ENCODE results near the gene OSR1.

OSR1 gene

GRCh38 chr2:19319064-19319463 is 39.4 kb downstream of the OSR1 start:
- H3K4me1 ChIP-seq (ENCODE audit: control insufficient read depth, insufficient read depth, low read length) = no peaks in the 10 kb centered on the region
- H3K27ac ChIP-seq (ENCODE audit: extremely low read depth, low read depth, low read length) = no peak overlapping the region
- H3K9me3 ChIP-seq (ENCODE audit: control insufficient read depth, insufficient read depth, low read depth, low read length) = no peaks in the 10 kb centered on the region
- ChIA-PET CTCF (interaction anchor here (0.7 to 0.8 kb wide), 2 partner anchors 427 to 931 kb away, joined by 3 read pairs; no protein-coding TSS in a partner anchor), POLR2A (no interaction called here)
- no peaks in the 10 kb centered on the region for H3K36me3 ChIP-seq (ENCODE audit: control insufficient read depth in 2 of 2, insufficient read depth in 1 of 2, low read length in 2 of 2)
- H3K4me3 ChIP-seq (ENCODE audit: low read depth, low read length) = no peak overlapping the region
- TF ChIP-seq PRDM1 (tag by site-specific recombination; IDR thresholded peaks at IDR 0.05) (no peak), ZNF704 (tag by site-specific recombination; IDR thresholded peaks at IDR 0.05) (no peak)

- H3K27ac ChIP-seq (ENCODE audit: extremely low read depth, low read depth, low read length) = no peak overlapping the region
These were observed 44.9 kb downstream of the OSR1 start for GRCh38 chr2:19313553-19313952.

More at GRCh38 chr2:19313553-19313952, 44.9 kb downstream of the OSR1 start:
- CTCF ChIA-PET = interaction anchor here (0.6 to 1.1 kb wide), 4 partner anchors 14 to 363 kb away, joined by 3 to 9 read pairs (median 4); no protein-coding TSS in a partner anchor
- no peak overlapping the region for H3K4me3 ChIP-seq (ENCODE audit: low read depth, low read length)
- no peaks in the 10 kb centered on the region for H3K36me3 ChIP-seq (ENCODE audit: control insufficient read depth in 2 of 2, insufficient read depth in 1 of 2, low read length in 2 of 2)
- H3K9me3 ChIP-seq (ENCODE audit: control insufficient read depth, insufficient read depth, low read depth, low read length) = no peaks in the 10 kb centered on the region
- POLR2A ChIA-PET = no interaction called here
- TF ChIP-seq ZNF404 (tag by site-specific recombination; IDR thresholded peaks at IDR 0.05) (no peak), SCRT2 (tag by site-specific recombination; IDR thresholded peaks at IDR 0.05) (no peak), ZNF280D (tag by site-specific recombination; IDR thresholded peaks at IDR 0.05) (no peak), ZNF791 (tag by site-specific recombination; IDR thresholded peaks at IDR 0.05) (no peak), ELK4 (IDR thresholded peaks at IDR 0.05; ENCODE audit: borderline replicate concordance, low read depth, low read length) (no peak), REPIN1 (tag by site-specific recombination; IDR thresholded peaks at IDR 0.05; ENCODE audit: low read depth) (no peak), PRDM1 (tag by site-specific recombination; IDR thresholded peaks at IDR 0.05) (no peak), ZSCAN4 (tag by site-specific recombination; IDR thresholded peaks at IDR 0.05) (no peak), ZNF658 (tag by site-specific recombination; IDR thresholded peaks at IDR 0.05) (no peak), ZNF792 (tag by site-specific recombination; IDR thresholded peaks at IDR 0.05) (no peak), ZNF138 (tag by site-specific recombination; IDR thresholded peaks at IDR 0.05; ENCODE audit: borderline replicate concordance) (no peak), ZNF292 (tag by site-specific recombination; IDR thresholded peaks at IDR 0.05; ENCODE audit: borderline replicate concordance, low read depth) (no peak), ZNF707 (tag by site-specific recombination; IDR thresholded peaks at IDR 0.05) (no peak), ZSCAN5A (tag by site-specific recombination; IDR thresholded peaks at IDR 0.05) (no peak), ZNF394 (tag by site-specific recombination; IDR thresholded peaks at IDR 0.05; ENCODE audit: borderline replicate concordance) (no peak), HOXA7 (CRISPR knock-in tag; IDR thresholded peaks at IDR 0.05; ENCODE audit: borderline replicate concordance) (no peak), ZNF513 (tag by site-specific recombination; IDR thresholded peaks at IDR 0.05) (no peak), PBX3 (CRISPR knock-in tag; IDR thresholded peaks at IDR 0.05) (no peak)
- H3K4me1 ChIP-seq (ENCODE audit: control insufficient read depth, insufficient read depth, low read length) = no peaks in the 10 kb centered on the region
